Gastrocnemius medialis (tissue), 4 donors: ENCODE results near the gene GATA1.

Experiments used
- POLR2A ChIP-seq, 2 donors: fragments of 450-650 bp; IDR thresholded peaks; one replicate each; pipeline ENCODE4 v1.6.1; 2017; ENCODE audit warnings: antibody characterized with exemption in 2 of 2, mild to moderate bottlenecking in 2 of 2, moderate library complexity in 2 of 2
- TF ChIP-seq, protein P1 (sequence below), 5 experiments: fragments of 450-650 bp in 3 of 5; fragments of 200-600 bp in 2 of 5; sonication (generic) in 2 of 5; IDR thresholded peaks in 4 of 5; conservative IDR thresholded peaks in 1 of 5; 1 replicate in 4 of 5; 2 replicates in 1 of 5; pipeline ENCODE4 v1.5.1; 2016 to 2019; ENCODE audit warnings: antibody characterized with exemption in 5 of 5, mild to moderate bottlenecking in 3 of 5, moderate library complexity in 3 of 5

DNA sequence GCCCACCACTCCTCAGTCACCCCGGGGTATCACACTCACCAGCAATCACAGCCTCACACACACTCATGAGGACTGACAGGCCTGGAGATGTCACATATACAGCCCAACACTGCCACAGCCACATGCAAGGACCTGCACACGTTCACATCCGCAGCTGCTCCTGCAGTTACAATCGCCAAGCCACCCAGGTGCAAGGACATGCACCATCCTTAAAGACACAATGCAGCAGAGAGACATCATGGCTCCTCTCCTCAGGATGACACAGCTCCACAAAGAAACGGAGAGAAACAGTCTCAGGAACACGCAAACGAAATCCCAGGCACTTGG is 48.0 kb downstream of the GATA1 start:
- TF ChIP-seq, protein P1, sequence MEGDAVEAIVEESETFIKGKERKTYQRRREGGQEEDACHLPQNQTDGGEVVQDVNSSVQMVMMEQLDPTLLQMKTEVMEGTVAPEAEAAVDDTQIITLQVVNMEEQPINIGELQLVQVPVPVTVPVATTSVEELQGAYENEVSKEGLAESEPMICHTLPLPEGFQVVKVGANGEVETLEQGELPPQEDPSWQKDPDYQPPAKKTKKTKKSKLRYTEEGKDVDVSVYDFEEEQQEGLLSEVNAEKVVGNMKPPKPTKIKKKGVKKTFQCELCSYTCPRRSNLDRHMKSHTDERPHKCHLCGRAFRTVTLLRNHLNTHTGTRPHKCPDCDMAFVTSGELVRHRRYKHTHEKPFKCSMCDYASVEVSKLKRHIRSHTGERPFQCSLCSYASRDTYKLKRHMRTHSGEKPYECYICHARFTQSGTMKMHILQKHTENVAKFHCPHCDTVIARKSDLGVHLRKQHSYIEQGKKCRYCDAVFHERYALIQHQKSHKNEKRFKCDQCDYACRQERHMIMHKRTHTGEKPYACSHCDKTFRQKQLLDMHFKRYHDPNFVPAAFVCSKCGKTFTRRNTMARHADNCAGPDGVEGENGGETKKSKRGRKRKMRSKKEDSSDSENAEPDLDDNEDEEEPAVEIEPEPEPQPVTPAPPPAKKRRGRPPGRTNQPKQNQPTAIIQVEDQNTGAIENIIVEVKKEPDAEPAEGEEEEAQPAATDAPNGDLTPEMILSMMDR (IDR thresholded peaks at IDR 0.05 in 4 of 5, conservative IDR thresholded peaks at IDR 0.05 in 1 of 5): no peak
- no peak for TF ChIP-seq POLR2A (IDR thresholded peaks at IDR 0.05)
